GM12878 (cell line): ENCODE measurements around the gene STXBP4. TPM values are rescaled to one million over a fixed set of nuclear protein-coding genes. Genes with fewer than 3 reads are reported as not detected.

Experiments used
- ATAC-seq: fragments of 200-7000 bp; cut with Tn5 transposase; 3 replicates; pipeline ENCODE4 v1.9.1; 2020; ENCODE audit warnings: mild to moderate bottlenecking, moderate library complexity
- BruUV-seq: library from RNA; stranded (reverse); fragments of 400-500 nt; replicated peaks from 2 replicates; lab custom pipeline; 2021; lab: Mats Ljungman, UMichigan
- CTCF ChIA-PET: fragments of 300-600 bp; sonication (Branson Sonifier 250); formaldehyde crosslinking; extraction: SDS; loops from one replicate; lab custom pipeline; 2021; ENCODE audit warnings: inconsistent platforms; lab: Yijun Ruan, JAX
- POLR2A ChIA-PET: fragments of 350-600 bp; formaldehyde crosslinking; extraction: SDS; loops from one replicate; lab custom pipeline; 2021; ENCODE audit warnings: inconsistent platforms; lab: Charles Lee
- RAD21 ChIA-PET: fragments of 300-600 bp; sonication (Branson Sonifier 250); formaldehyde crosslinking; loops from one replicate; lab custom pipeline; 2023; ENCODE audit warnings: antibody characterized with exemption; ENCODE audit not compliant: unreplicated experiment; lab: Charles Lee
- SMC1A ChIA-PET: fragments of 300-600 bp; sonication (Branson Sonifier 250); formaldehyde crosslinking; loops from one replicate; lab custom pipeline; 2023; ENCODE audit not compliant: unreplicated experiment, uncharacterized antibody; lab: Charles Lee
- DNase-seq: peaks from one replicate; pipeline ENCODE4 v3.0.0-alpha.2; 2011; ENCODE audit warnings: low read depth, low spot score
- FAIRE-seq: peaks from 3 replicates; lab custom pipeline; 2011; peaks lifted over from hg19 to GRCh38; lab: Jason Lieb, UNC
- H2AFZ ChIP-seq: 2 replicates; pipeline ENCODE4 v1.6.0; 2011; ENCODE audit warnings: low read depth, low read length, control low read depth; ENCODE audit not compliant: control insufficient read depth
- H3K27ac ChIP-seq: 2 replicates; pipeline ENCODE4 v1.5.1; 2011; ENCODE audit warnings: control low read depth; ENCODE audit not compliant: control insufficient read depth, insufficient read depth
- H3K27me3 ChIP-seq, 2 experiments: replicated peaks in 1 of 2; 2 replicates each; pipeline versions ENCODE4 v1.6.0 to v1.6.1; 2011; ENCODE audit warnings: low read length in 1 of 2; ENCODE audit not compliant: control insufficient read depth in 2 of 2, insufficient read depth in 2 of 2
- H3K36me3 ChIP-seq, 2 experiments: 2 replicates each; pipeline ENCODE4 v1.5.1; 2011; ENCODE audit warnings: low read length in 1 of 2; ENCODE audit not compliant: control insufficient read depth in 2 of 2, insufficient read depth in 2 of 2
- H3K4me1 ChIP-seq: 2 replicates; pipeline ENCODE4 v1.6.1; 2011; ENCODE audit warnings: mild to moderate bottlenecking, low read length, moderate library complexity, mixed read lengths; ENCODE audit not compliant: control insufficient read depth, insufficient read depth
- H3K4me2 ChIP-seq: 2 replicates; pipeline ENCODE4 v1.6.0; 2011; ENCODE audit warnings: control low read depth; ENCODE audit not compliant: control insufficient read depth, insufficient read depth
- H3K4me3 ChIP-seq: fragments of 200-600 bp; sonication (generic); 2 replicates; pipeline ENCODE4 v1.5.1; 2016
- H3K79me2 ChIP-seq: 2 replicates; pipeline ENCODE4 v1.6.0; 2011; ENCODE audit warnings: low read length; ENCODE audit not compliant: control insufficient read depth, insufficient read depth
- H3K9ac ChIP-seq: 2 replicates; pipeline ENCODE4 v1.8.0; 2011; ENCODE audit warnings: low read length, control low read depth, mixed read lengths; ENCODE audit not compliant: control insufficient read depth, insufficient read depth
- H3K9me3 ChIP-seq: replicated peaks from 3 replicates; pipeline ENCODE4 v1.5.1; 2011; ENCODE audit warnings: mild to moderate bottlenecking, low read length; ENCODE audit not compliant: control insufficient read depth, insufficient read depth
- H4K20me1 ChIP-seq: 2 replicates; pipeline ENCODE4 v1.6.0; 2011; ENCODE audit not compliant: control insufficient read depth, insufficient read depth
- ATF7 ChIP-seq: fragments of 450-650 bp; IDR thresholded peaks from 2 replicates; pipeline ENCODE4 v1.6.1; 2016; ENCODE audit warnings: low read depth, mild to moderate bottlenecking
- BCL3 ChIP-seq: IDR thresholded peaks from 2 replicates; pipeline ENCODE4 v1.6.1; 2011; ENCODE audit warnings: borderline replicate concordance, low read depth, mild to moderate bottlenecking, moderate library complexity, low read length; ENCODE audit not compliant: insufficient read depth, poor library complexity, severe bottlenecking
- SMAD1 ChIP-seq: fragments of 450-650 bp; IDR thresholded peaks from 2 replicates; pipeline ENCODE4 v1.6.1; 2018; ENCODE audit warnings: mild to moderate bottlenecking, low read depth; ENCODE audit not compliant: partially characterized antibody
- TAF1 ChIP-seq: IDR thresholded peaks from 2 replicates; pipeline ENCODE4 v1.6.1; 2011; ENCODE audit warnings: mild to moderate bottlenecking, low read depth, low read length, borderline replicate concordance
- ZNF207 ChIP-seq: fragments of 450-650 bp; IDR thresholded peaks from 2 replicates; pipeline ENCODE4 v1.6.1; 2014; ENCODE audit warnings: antibody characterized with exemption, mild to moderate bottlenecking, borderline replicate concordance
- ZNF217 ChIP-seq: fragments of 450-650 bp; IDR thresholded peaks from 2 replicates; pipeline ENCODE4 v1.6.1; 2017; ENCODE audit warnings: antibody characterized with exemption, mild to moderate bottlenecking
- in situ Hi-C: fragments of 300-500 bp; cut with MboI; formaldehyde crosslinking; loops from 9 replicates; pipeline ENCODE4 v1.14.3; 2018; ENCODE audit warnings: mixed read lengths
- intact Hi-C: fragments of 100-400 bp; cut with micrococcal nuclease; formaldehyde crosslinking; loops from one replicate; pipeline ENCODE4 v1.14.2; 2022; ENCODE audit not compliant: unreplicated experiment
- polyA plus RNA-seq, 11 experiments: library from polyadenylated mRNA; depleted of rRNA in 4 of 11; unstranded in 6 of 11; stranded (reverse) in 5 of 11; fragments of >200 nt; fragmentation: Nextera tagmentation in 4 of 11; fragmentation: Illumina TruSeq in 1 of 11; extraction: Ambion mirVana in 4 of 11; extraction: Trizol in 1 of 11; gene quantifications; 1 replicate in 1 of 11; 2 replicates in 10 of 11; pipeline versions ENCODE4 v1.2.1 to v1.2.3, GENCODE V29; 2011 to 2016; ENCODE audit warnings: inconsistent platforms in 2 of 11, missing spikeins in 2 of 11, low read depth in 1 of 11
- total RNA-seq, 4 experiments: library from RNA; depleted of rRNA in 3 of 4; stranded (reverse); fragments of >200 nt in 3 of 4; fragmentation: Illumina TruSeq in 1 of 4; extraction: Trizol in 1 of 4; gene quantifications; 2 replicates each; pipeline versions ENCODE4 v1.2.1 to v1.2.3, GENCODE V29; 2013 to 2021

STXBP4 gene
- total and polyA plus RNA-seq, 10 of the 15 experiments (the other 5 are each of a cell fraction or from before 2014, with no cell fraction given), result 4.3 to 11.0 (median 6.7) TPM

- TF ChIP-seq TAF1, result no peak
- no peak for TF ChIP-seq ZNF217
- TF ChIP-seq ZNF207, result no peak
- no peak for TF ChIP-seq BCL3
- no peak for TF ChIP-seq ATF7
These were observed 100.6 kb downstream of the STXBP4 start (continued) for GRCh38 chr17:55068862-55069811.

- no peaks in the 10 kb centered on the region for H4K20me1 ChIP-seq
- TF ChIP-seq SMAD1, result no peak
- TF ChIP-seq, all 136 proteins: peak for 0
- SMC1A ChIA-PET, result interaction anchor here (0.7 to 0.8 kb wide), 2 partner anchors 9 to 18 kb away, joined by 3 read pairs; no protein-coding TSS in a partner anchor
- no peak overlapping the region for H3K9ac ChIP-seq
- H3K9me3 ChIP-seq, result no peaks in the 10 kb centered on the region
- DNase-seq, result no peak
- no TSS peak for BruUV-seq
- intact Hi-C loops, result no loop called here
- no peaks in the 10 kb centered on the region for H3K79me2 ChIP-seq
- H3K27me3 ChIP-seq, result no peaks in the 10 kb centered on the region
- in situ Hi-C loops, result no loop called here
- H3K27ac ChIP-seq, result no peak overlapping the region
- ATAC-seq, result no peak
- CTCF ChIA-PET, result interaction anchor here (0.7 kb wide), 1 partner anchor 32 kb away, joined by 3 read pairs; no protein-coding TSS in a partner anchor
- POLR2A ChIA-PET, result no interaction called here
- H3K4me3 ChIP-seq, result no peak overlapping the region
- FAIRE-seq, result peak; percentile 27
- H3K4me1 ChIP-seq, result no peaks in the 10 kb centered on the region
- no peak overlapping the region for H2AFZ ChIP-seq
- H3K4me2 ChIP-seq, result no peak overlapping the region
- RAD21 ChIA-PET, result no interaction called here
- no peaks in the 10 kb centered on the region for H3K36me3 ChIP-seq
These were observed 101.5 kb downstream of the STXBP4 start for GRCh38 chr17:55069983-55070529.
